Measurements from ENCODE around the gene UGP2.
A peak's percentile ranks its signal among the peaks of the same experiment; 100 is the strongest.
"Not testable (repeated sequence)": the region's sequence is repeated elsewhere in the genome, so short reads cannot be mapped to it uniquely, and the experiment has no call there.

Gene UGP2

DNA sequence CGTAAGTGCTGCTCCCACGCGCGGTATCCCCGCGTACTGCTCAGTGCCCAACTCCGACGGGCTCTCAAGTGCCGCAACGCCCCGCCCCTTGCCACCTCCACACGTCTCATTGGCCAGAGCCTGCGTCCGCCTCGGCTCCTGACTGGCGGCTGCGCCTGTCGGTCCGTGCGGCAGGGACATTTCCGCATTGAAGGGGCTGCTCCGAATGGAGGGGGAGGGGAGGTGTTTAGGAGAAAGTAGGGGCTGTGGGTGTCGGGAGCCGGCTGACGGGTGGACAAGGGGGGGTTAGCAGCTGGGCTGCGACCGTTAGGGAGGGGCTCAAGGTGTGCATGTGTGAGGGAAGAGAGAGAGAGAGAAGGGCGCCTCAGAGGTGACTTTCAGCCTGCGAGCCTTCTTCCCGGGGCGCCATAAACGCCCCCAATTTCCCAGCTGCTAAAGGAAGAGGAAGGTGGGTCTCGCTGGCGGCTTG, 877 bp upstream of the UGP2 start:
- DNase-seq, result peak; percentile 98

DNA sequence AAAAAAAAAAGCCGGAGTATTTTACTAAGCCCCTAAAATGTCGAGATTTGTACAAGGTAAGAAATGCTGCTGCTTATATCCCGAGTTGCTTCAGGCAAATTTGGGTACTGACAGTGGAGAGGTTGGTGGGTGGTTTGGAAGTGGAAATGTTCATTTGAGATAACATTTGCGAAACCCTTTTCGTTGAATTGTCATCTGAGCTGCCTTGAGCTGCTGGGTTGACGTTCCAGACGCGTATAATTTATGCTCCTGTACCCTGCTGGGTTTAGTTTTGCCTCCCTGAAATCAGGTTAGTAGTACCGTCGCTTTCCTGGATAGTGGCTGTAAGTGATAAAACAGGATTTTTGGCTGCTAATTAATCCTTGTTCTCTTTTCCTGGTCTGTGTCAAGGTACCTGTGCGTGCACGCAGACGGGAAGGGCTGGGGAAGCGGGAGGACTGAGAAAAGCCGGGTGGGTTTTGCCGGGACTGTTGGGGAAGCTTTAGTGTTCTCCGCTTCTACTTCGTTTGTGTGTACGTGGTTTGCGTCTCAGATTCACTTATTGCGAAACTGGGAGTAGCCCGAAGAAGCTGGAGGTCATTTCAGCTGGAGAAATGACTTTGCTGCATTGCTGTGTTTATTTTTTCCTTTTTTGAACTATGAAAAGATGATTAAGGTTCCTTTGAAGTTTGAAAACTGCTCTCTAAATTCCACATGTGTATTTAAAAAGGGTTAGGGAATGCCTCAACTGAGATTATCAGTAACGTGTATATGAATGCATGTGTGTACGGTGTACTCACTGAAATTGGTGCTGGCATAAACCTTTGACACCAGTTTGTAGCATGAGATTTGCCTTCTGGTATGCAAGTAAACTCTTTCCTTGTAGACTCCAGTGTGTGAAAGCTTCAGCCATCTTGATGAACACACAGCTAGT, 709 bp downstream of the UGP2 start:
- DNase-seq, result no peak

DNA sequence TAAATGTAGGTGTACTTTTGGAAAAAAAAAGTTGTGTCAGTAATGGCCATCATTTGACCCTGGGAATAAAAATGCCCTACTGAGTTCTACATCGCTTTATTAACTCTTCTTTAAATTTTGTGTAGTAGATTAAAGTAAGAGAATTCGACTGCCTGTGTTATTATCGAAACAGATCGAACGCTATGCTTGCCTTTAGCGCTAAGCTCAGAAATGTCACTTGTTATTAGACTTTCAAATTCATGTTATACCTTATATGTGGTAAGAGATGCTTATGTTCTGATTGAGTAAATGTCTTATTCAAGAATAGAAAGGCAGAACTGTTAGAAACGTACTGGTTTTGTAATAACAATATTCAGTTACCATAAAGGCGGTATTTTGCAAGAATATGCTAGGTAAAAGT, 1.4 kb downstream of the UGP2 start:
- no peak for DNase-seq

DNA sequence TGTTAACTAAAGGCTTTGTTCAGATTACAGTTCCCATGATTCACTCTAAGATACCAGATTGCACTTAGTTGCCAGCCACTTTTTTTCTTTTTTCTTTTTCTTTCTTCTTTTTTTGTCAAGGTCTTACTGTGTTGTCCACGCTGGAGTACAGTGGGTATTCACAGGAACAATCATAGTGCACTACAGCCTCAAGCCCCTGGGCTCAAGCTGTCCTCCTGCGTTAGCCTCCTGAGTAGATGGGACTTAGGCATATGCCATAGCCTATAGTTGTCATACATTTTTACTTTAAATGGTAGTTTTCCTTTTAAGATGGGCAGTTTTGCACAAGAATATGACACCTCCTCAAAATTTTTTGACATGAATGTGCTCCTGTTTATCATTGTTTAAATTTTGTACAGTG, 2.1 kb downstream of the UGP2 start:
- DNase-seq, result no peak

DNA sequence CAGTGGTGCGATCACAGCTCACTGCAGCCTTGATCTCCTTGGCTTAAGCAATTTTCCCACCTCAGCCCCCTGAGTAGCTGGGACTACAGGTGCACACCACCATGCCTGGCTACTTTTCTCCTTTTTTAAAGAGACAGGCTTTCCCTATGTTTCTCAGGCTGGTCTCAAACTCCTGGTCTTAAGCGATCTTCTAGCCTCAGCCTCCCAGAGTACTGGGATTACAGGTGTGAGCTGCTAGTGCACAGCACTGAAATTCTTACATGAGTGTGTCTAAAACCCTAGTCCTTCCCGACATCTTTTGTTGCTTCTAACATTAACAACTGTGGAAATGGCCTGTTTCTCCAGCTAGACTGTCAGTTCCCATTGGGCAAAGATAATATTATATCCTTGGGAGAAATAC, 2.9 kb downstream of the UGP2 start:
- no peak for DNase-seq

DNA sequence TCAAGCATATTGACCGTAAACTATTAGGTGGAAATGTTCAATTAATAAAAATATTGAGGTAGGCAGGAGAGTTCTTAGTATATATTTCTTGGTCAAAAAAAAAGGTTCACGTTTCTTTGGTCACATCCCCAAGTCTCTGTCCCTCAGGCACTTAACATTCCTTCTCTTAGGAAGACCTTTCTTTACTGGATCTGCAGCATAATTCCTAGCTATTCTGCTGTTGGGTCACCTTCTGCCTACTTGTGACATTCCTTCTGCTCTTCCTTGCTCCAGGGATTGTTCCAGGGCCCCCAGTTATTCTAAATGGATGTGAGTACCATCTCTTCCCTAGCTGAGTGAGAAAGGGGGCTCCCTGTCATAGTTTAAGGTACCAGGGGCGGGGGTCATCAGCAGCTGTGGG, 4.2 kb downstream of the UGP2 start:
- DNase-seq, result no peak

DNA sequence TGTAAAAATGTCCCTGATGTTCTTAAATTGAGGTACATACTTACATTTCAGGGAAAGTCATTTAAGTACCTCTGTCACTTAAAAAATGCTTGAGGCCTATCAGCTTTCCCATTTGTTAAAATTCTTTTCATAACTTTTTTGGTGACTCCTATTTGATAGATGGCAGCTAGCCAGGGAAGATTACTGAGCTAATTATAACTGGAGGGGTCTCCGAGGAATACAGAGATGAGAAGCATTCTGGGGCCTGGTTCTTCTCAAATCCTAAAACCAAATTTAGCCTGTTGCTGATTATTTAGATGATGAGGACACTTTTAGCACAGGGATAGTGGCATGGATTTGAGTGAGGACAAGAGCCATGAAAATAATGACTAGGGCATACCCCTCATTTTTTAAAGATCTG, 4.8 kb downstream of the UGP2 start:
- DNase-seq, result no peak

DNA sequence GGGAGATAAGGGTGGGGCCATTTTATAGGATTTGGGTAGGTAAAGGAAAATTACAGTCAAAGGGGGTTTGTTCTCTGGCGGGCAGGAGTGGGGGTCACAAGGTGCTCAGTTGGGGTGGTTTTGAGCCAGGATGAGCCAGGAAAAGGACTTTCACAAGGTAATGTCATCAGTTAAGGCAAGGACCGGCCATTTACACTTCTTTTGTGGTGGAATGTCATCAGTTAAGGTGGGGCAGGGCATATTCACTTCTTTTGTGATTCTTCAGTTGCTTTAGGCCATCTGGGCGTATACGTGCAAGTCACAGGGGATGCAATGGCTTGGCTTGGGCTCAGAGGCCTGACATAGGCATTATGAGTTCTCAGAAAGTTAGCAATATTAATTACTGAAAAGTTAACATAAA, 5.9 kb downstream of the UGP2 start:
- not testable (repeated sequence) for DNase-seq

DNA sequence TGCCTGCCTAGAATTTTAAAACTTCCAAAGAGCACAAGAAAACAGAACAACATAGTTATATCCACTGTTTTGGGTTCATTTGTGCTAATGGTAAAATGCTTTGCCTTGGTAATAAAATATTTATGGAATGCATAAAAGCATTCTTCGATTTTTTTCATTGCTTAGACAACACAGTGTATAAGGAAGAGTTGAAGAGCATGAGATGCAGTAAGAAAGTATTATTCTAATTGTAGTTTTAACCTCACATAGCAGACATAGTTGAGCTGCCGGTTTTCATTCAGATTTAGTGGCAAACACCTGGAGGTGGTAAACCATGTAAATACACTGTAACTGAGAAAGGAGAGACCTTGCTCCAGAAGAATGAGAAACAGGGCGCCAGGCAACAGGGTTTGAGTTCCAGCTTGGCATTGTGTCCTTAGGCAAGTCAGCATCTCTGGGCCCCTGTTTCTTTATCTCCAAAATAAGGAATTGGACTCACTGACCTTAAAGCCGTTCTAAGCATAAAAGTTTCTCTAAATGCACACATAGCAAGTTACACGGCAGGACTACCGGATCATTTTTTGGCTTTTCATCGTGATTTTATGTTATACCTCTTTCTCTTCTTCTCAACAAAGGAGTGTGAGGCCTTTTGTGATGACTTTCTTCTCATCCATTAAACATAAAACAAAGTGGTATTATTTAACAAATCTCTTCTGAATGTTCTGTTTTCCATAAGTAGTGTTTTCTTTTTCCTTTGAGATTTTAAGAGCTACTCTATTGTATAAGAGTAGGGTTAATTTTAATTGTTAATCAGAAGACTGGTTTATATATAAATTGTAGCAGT, 7.9 kb downstream of the UGP2 start:
- DNase-seq, result no peak

DNA sequence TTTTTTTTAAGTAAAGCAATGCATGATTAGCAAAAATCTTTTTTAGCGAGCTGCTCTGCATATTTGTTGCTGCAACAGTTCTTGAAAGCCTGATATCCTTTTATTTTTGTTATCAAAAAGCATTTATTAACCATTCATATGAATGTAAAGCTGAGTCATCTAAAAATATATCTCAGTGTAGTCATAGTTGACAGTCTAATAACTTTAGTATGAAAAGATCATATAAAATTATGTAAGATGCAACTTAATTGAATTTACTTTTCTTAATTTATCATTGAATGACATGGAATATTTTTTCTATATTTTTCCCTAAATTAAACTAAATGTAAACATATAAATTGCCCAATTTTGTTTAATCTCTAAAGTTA, 8.5 kb downstream of the UGP2 start:
- DNase-seq, result no peak

DNA sequence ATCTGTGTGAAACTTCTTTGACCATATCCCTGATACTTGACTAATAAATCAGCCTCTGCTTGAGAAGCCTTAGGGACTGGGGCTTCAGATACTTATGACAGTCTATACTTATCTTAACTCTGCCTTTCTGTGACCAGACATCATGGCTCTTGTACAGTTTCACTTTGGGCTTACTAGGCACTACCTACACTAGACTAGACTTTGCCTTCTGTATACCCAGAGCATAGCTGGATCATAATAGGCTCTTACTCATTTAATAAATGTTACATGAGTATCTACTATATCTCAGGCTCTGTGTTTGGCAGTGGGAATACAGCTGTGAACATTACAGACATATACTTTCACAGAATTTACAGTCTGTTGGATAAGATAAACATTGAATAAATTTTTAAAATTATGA, 9.0 kb downstream of the UGP2 start:
- no peak for DNase-seq

DNA sequence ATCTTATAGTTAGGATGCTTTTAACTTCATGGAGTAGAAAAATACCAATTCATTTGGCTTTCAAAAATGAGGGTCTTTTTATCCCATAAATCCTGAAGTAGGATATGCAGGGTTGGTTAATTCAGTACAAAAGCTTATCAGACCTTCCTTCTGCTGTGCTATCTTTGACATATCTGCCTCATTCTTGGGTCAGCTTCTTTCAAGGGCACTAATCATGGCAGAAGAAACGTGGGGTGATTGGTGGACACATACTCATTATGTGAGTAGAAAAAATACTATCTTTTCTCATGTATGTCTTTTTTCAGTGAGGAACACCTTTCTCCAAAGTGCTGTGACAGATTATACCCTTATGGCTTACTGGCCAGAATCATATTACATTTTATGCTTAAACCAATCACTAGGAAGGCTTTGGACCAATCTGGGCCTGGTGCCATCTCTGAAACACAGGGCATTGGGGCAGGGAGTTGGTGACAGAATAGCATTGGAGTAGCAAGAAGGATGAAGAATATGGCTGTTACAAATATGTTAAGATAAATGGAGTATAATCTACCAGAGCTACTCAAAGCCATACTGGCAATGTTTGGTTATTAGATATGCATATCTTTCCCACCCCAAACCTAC, 10.1 kb downstream of the UGP2 start:
- no peak for DNase-seq

DNA sequence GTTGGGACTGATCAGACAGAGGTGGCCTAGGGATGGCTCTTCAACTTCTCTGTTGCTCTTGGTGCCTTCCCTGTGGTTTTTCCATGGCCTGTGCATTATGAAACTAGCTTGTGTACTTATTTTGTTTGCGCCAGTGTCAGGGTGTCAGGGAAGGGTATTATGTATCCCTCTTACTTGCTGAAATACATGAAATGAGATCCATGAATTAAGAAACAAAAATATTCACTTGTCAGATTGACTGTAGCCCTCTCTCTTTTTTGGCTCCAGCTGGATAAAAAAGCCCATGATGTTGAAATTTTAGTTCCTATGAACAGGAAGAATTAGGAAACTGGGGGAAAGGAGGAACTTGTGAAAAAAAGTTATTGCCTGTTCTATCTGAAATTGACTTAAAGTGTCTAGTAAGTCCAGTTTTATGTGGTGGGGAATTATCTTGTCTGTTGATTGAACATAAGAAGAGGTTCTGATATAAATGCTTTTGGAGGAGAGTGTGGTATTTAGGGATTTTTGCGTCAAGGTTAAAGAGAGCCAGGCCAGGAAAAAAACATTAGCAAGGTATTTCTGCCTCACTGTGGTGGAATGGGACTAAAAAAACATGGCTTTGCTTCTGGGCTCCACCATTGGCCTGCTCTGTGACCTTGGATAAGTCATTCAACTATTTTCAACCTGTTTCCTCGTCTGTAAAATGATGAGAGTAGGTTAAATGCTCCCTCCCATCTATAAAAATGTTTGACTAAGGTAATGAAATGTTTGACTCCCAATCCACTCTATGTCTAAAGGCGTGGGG, 12.0 kb downstream of the UGP2 start:
- no peak for DNase-seq

DNA sequence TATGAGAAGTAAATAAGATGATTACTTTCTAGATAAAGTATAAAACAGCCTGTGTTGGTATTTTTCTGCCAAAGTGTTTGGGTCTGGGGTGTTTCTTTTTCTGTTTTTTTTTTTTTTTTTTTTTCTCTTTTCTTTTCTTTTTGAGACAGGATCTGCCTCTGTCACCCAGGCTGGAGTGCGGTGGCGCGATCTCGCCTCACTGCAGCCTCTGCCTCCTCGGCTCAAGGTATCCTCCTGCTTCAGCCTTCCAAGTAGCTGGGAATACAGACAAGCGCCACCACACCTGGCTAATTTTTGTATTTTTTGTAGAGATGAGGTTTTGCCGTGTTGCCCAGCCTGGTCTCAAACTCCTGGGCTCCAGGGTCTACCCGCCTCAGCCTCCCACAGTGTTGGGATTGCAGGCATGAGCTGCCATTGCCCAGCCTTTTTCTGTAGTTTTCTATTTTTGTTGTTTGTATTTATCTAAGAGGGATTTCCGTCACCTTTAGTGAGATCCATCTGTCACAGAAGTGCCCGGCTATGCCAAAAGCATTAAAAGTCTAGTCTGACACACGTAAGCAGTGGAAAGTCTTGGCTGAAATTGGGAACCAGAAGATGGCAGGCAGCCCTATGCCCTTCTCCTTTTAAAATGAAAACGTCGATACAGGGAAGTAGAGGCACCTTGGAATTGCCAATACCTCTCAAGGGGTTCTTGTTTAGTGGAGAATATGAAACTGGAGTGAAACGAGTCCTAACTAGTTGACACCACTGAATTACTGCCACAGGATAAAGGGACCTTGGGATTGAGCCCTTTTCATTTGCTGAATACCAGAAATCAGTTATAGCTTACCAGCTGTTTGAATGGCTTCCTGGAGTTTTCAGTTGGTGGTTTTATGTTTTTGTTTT, 14.0 kb downstream of the UGP2 start:
- DNase-seq, result no peak

DNA sequence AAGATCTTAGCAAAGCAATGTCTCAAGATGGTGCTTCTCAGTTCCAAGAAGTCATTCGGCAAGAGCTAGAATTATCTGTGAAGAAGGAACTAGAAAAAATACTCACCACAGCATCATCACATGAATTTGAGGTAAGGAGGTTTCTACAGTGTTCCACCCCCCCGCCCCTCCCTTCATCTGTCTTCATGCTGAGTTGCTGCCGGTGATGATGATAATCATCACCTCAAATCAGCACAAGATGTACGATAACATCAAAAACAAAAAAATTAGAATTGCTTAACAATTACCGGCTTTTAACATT, 14.6 kb downstream of the UGP2 start:
- peak; percentile 73 for DNase-seq

DNA sequence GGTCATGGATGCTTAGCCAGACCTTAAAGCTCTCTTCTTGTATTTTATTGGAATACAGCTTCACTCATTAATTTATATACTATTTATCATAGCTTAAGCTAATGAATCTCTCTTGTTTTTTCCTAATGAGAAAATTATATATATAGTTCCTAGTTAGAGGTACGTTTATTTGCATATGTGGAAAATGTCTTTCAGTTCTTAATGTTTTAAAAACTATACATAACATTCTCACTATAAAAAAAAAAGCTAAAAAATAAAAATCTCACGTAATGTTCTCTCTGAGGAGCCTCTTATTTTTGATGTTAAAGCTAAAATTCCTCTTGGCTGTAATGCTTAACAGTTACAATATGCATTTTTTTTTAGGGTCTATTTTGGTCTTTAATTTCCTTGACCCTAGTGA, 16.6 kb downstream of the UGP2 start:
- DNase-seq, result no peak

DNA sequence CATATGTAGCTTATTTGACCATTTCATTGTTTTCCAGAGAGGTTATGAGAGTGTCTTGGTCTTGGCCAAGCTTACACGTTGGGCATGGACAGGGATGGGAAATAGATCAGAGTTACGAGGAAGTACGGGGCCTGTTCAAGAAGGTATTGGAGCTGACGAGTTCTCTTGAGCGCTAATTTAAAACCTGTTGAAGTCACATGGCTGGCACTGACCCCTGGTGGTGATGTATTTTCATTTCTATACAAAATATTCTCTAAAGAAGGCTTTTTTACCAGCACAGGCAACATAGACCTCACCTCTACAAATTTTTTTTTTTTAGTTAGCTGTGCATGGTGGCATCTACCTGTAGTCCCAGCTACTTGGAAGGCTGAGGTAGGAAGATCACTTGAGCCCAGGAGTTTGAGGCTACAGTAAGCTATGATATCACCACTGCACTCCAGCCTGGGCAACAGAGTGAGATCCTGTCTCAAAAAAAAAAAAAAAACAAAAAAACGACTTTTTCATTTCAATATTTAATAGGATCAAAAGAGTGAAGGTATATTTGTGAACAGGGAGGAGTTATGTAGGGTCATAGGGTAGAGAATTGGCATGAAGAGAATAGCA, 19.6 kb downstream of the UGP2 start:
- peak; percentile 54 for DNase-seq

DNA sequence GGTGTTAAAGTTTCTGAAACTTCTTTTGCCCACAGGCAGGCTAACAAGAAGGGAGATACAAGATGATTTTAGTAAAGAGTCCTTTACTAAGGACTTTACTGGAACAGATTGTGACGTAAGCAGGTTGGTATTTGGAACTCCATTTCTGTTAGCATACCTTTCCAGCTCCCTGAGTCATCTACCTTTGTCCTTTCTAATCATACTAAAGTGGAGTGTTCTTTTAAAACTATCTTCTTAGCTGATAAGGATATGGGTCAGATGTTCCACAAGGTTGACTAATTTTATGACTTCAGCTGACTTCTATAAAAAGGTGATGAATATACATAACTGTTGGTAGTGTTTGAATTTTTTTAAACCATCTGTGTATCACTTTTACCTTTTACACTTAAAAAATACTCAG, 21.1 kb downstream of the UGP2 start:
- DNase-seq, result no peak

DNA sequence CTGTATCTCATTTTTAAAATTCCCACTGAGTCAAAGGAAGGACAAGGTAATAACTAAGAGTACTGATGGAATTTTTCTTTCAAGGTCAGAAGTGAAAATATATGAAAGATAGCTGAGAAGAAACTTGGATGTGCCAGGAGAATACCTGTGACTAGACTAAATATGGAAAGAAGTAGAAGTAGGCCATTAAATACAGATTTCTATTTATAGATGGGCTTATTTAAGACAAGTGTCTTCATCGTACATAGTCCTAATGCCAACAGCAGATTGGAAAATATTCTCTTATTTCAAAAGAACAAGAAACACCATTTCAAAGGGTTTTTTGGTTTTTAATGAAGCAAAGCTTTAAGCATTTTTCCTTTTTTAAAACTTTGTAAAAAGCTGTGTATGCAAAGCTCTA, 22.0 kb downstream of the UGP2 start:
- DNase-seq, result no peak

DNA sequence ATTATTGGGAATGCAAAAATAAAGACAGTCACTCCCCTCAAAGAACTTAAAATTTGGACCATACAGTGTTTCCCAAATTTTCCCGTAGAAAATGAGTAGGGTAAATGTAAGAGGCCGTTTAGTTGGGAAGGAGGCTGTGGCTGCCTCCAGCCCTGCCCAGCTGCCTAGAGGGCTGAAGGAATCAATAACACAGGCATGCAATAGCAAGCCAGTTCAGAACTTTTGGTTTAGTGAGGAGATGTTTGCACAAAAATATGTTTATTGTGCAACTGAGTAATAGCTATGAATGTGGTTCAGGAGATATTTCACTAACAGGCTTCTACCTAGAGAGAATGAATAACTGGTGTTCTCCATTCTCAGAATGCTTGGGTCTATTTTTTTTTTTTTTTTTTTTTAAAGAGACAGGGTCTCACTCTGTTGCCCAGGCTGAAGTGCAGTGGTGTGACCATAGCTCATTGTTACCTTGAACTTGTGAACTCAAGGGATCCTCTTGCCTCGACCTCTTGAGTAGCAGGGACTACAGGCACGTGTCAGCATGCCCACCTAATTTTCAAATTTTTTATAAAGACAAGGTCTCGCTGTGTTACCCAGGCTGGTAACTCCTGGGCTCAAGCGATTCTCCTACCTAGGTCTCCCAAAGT, 23.6 kb downstream of the UGP2 start:
- no peak for DNase-seq
